Stimulated activated effector memory CD8-positive, alpha-beta T cell treated with anti-CD3 and anti-CD28 coated beads, Interleukin-12 subunit alpha, Interleukin-12 subunit beta, amount 100 ng/mL, for 72 hours (primary cell): ENCODE data around the gene RIMS4.

Experiments used
- ATAC-seq: fragments of 150-1000 bp; cut with Tn5 transposase; 2 replicates; pipeline ENCODE4 v1.10.0; 2021
- DNase-seq, 2 donors: peaks; one replicate each; pipeline ENCODE4 v3.0.0; 2021 to 2022; ENCODE audit warnings: low spot score in 2 of 2
- H3K27ac Mint-ChIP-seq: one replicate; pipeline ENCODE4 v1.8.0; 2022; ENCODE audit warnings: mild to moderate bottlenecking, mixed read lengths
- H3K36me3 Mint-ChIP-seq: one replicate; pipeline ENCODE4 v1.8.0; 2022; ENCODE audit warnings: mild to moderate bottlenecking, mixed read lengths
- H3K4me1 Mint-ChIP-seq: one replicate; pipeline ENCODE4 v1.8.0; 2022; ENCODE audit warnings: mixed read lengths
- H3K4me3 Mint-ChIP-seq: one replicate; pipeline ENCODE4 v1.8.0; 2022; ENCODE audit warnings: mild to moderate bottlenecking, mixed read lengths
- H3K9me3 Mint-ChIP-seq: one replicate; pipeline ENCODE4 v1.8.0; 2022; ENCODE audit warnings: mixed read lengths

The RIMS4 gene

DNA sequence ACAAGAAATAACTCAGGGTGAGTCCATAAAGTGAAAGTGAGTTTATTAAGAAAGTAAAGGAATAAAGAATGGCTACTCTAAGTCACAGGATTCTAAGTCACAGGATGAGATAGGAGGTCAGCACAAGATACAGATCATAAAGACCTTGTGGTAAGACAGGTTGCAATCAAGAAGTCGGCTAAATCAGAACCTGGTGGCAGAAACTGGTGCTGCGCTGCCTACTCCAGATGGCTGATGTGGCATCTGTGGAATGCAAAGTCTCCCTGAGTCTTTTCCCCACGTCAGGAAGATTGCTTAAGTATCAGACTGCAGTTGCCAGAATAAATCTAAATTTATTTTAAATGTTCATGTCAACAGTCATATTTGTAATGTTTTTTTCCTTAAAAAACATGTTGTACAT lies 75.4 kb downstream of the RIMS4 start:
- H3K4me1 Mint-ChIP-seq, result peaks cover 19% of the 10 kb centered on the region
- ATAC-seq (no peak), DNase-seq (no peak)
- H3K27ac Mint-ChIP-seq, result no peak overlapping the region
- no peak overlapping the region for H3K4me3 Mint-ChIP-seq
- no peaks in the 10 kb centered on the region for H3K36me3 Mint-ChIP-seq
- H3K9me3 Mint-ChIP-seq, result peaks cover 3% of the 10 kb centered on the region

DNA sequence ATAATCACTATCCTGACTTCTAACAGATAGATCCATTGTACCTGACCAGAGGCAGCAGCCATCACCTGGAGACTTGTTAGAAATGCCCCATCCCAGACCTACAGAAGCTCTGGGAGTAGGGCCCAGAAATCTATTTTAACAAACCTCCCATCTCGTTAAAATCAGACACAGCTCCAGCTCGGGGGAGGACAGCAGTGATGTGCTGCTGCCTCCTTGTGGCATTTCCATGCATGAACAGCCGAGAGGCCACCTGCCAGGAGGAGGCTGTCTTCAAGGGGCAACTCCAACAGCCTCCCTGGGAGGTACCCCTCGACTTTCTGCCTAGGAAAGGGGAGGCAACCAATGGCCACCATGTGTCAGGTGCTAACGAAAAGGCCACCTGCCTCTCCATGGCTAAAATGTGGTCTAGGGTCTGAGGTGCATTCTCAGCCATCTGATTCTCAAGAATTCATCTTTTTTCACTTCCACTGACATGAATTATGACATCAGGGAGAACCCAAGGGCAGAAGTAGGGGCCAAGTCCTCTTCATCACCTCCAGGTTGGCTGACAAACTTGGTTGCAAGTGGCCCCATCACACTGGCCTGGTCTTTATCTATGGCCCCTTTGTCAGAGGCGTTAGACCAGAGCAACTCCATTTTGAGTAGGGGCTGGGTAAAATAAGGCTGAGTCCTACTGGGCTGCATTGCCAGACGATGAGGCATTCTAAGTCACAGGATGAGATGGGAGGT lies 76.8 kb downstream of the RIMS4 start:
- ATAC-seq, result peak; percentile 76
- peaks cover 19% of the 10 kb centered on the region for H3K4me1 Mint-ChIP-seq
- peaks cover 3% of the 10 kb centered on the region for H3K9me3 Mint-ChIP-seq
- peak; percentile 29 to 75 for DNase-seq
- H3K27ac Mint-ChIP-seq, result no peak overlapping the region
- H3K4me3 Mint-ChIP-seq, result no peak overlapping the region
- no peaks in the 10 kb centered on the region for H3K36me3 Mint-ChIP-seq

DNA sequence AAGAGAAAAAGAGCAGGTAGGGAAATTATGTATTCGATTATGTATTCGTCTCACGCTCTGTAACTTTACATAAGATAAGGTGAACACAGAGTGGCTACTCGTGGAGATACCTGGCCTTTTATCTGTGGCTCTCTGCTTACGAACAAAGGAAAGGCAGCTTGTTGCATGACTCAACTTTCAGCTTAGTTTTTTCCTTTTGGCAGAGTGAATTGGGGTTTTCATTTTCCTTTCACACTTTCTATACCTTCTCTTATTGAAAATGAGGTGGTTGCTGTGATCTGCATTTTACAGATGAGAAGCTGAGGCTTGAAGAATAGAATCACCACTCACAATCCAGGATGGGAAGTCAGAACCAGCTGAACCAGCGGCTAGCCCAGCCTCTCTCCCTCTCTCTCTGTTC lies 78.0 kb downstream of the RIMS4 start:
- Mint-ChIP-seq H3K36me3 (no peaks in the 10 kb centered on the region), H3K27ac (no peak overlapping the region), H3K9me3 (peaks cover 3% of the 10 kb centered on the region), H3K4me3 (no peak overlapping the region), H3K4me1 (peaks cover 19% of the 10 kb centered on the region)
- DNase-seq (no peak), ATAC-seq (no peak)

DNA sequence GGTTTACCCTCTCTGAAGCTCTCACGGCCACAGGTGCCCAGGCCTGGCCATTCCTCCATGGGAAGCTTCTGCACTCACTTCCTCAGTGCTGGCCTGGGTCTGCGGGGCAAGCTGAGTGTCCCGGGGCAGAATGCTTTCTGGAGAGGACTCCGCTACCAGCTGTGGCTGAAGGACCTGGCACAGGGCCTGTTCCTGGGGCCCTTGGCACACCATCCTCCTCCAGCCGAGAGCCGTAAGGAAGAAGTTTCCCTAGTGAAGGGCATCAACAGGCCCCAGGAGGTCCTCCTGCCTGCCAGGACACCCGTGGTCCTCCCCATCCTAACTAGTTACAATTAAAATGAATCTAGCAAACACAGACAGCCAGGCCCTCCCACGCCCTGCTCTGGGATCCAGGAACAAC lies 78.7 kb downstream of the RIMS4 start:
- H3K36me3 Mint-ChIP-seq, result no peaks in the 10 kb centered on the region
- H3K4me3 Mint-ChIP-seq, result no peak overlapping the region
- H3K4me1 Mint-ChIP-seq, result peaks cover 15% of the 10 kb centered on the region
- no peak for ATAC-seq
- no peak for DNase-seq
- H3K27ac Mint-ChIP-seq, result no peak overlapping the region
- peaks cover 3% of the 10 kb centered on the region for H3K9me3 Mint-ChIP-seq

DNA sequence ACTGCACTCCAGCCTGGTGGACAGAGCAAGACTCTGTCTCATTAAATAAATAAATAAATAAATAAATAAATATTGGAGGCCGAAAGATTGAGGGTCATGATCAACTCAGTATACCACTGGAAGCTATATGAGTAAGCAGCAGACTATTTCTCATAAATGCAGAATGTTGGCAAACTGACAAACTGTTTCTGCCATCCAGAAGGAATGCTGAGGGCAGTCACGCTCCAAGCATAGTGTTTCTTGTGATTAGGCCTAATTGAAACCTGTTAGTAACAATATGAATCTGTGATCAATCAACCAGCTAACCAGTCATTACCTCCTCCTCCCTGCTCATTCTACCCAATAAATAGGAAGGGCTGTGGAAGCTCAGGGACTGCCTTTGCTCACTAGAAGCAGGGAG lies 79.9 kb downstream of the RIMS4 start:
- DNase-seq, result no peak
- H3K36me3 Mint-ChIP-seq, result no peaks in the 10 kb centered on the region
- no peaks in the 10 kb centered on the region for H3K9me3 Mint-ChIP-seq
- H3K27ac Mint-ChIP-seq, result no peak overlapping the region
- H3K4me1 Mint-ChIP-seq, result peaks cover 7% of the 10 kb centered on the region
- ATAC-seq, result no peak
- no peak overlapping the region for H3K4me3 Mint-ChIP-seq

DNA sequence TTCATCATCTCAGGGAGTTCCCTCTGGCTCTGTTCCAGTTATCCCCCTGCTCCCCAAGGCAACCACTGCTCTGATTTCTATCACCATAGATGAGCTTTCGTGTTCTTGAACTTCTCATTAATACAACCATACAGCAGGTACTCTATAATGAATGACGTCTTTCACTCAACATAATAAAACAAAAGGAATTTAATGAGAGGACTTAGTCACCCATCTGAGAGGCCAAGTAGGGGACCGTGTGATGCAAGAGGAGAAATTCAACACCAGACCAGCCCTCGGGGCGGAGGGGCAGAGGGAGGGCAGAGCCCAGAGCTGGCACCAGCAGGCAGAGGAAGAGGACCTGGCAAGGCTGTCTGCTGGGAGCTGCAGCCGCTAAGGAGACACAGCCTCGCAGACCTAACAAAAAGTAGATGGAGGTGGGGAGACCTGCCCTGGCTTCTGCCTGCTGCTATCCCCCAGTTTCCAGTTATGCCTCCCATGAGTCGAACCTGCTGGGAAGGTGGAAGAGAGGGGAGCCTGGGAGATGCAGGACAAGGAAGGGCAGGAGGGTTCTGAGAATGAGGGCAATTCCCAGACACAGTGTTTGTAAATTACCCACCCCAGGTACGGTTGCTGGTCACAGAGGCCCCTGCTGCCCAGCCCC lies 81.4 kb downstream of the RIMS4 start:
- Mint-ChIP-seq H3K27ac (no peak overlapping the region), H3K4me3 (no peak overlapping the region), H3K4me1 (peaks cover 7% of the 10 kb centered on the region), H3K36me3 (no peaks in the 10 kb centered on the region), H3K9me3 (no peaks in the 10 kb centered on the region)
- ATAC-seq (no peak), DNase-seq (no peak)

DNA sequence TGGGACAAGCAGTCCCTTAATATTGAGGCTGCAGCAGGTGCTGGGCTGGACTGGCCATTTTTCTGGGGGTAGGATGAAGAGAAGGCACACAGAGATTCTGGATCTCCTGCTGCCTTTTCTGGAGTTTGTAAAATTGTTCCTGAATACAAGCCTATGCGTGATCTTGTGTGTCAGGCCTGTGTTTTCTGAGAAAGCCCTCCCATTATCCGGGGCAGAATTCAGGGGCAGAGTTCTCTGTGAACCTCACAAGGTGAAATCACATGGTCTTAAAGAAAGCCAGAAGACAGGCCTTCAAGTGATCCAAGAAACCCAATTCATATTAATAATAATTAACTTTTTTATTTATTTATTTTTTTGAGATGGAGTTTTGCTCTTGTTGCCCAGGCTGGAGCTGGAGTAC lies 82.7 kb downstream of the RIMS4 start:
- Mint-ChIP-seq H3K9me3 (no peaks in the 10 kb centered on the region), H3K4me3 (no peak overlapping the region), H3K4me1 (no peaks in the 10 kb centered on the region), H3K36me3 (no peaks in the 10 kb centered on the region), H3K27ac (no peak overlapping the region)
- ATAC-seq, result no peak
- no peak for DNase-seq

DNA sequence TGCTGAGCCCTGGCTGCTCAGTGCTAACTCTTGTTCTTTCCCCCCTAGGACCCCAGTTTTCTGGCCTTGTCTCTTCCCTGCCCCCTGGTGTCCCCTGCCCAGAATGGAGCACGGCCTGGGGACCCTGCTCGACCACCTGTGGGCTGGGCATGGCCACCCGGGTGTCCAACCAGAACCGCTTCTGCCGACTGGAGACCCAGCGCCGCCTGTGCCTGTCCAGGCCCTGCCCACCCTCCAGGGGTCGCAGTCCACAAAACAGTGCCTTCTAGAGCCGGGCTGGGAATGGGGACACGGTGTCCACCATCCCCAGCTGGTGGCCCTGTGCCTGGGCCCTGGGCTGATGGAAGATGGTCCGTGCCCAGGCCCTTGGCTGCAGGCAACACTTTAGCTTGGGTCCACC lies 83.3 kb downstream of the RIMS4 start:
- H3K27ac Mint-ChIP-seq, result no peak overlapping the region
- no peak overlapping the region for H3K4me3 Mint-ChIP-seq
- ATAC-seq (no peak), DNase-seq (no peak)
- no peaks in the 10 kb centered on the region for H3K9me3 Mint-ChIP-seq
- H3K36me3 Mint-ChIP-seq, result no peaks in the 10 kb centered on the region
- no peaks in the 10 kb centered on the region for H3K4me1 Mint-ChIP-seq

DNA sequence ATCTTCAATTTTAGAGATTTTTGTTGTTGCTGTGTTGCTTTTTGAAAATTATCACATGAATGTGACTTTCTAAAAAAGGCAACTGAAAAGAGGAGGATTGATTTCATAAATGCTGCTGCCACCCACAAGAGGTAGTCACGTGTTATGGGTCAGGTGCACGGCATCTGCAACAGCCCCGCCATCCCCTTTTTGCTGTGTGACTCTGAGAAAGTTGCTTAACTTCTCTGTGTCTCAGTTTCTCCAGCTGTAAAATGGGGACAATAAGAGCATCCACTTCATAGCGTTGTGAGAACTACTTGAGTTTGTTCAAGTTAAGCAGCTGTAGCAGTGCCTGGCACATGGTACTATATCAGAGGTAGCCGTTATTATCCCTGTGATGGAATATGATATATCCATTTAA lies 84.5 kb downstream of the RIMS4 start:
- Mint-ChIP-seq H3K36me3 (no peaks in the 10 kb centered on the region), H3K27ac (no peak overlapping the region), H3K4me1 (no peaks in the 10 kb centered on the region), H3K4me3 (no peak overlapping the region), H3K9me3 (no peaks in the 10 kb centered on the region)
- DNase-seq (no peak), ATAC-seq (no peak)

DNA sequence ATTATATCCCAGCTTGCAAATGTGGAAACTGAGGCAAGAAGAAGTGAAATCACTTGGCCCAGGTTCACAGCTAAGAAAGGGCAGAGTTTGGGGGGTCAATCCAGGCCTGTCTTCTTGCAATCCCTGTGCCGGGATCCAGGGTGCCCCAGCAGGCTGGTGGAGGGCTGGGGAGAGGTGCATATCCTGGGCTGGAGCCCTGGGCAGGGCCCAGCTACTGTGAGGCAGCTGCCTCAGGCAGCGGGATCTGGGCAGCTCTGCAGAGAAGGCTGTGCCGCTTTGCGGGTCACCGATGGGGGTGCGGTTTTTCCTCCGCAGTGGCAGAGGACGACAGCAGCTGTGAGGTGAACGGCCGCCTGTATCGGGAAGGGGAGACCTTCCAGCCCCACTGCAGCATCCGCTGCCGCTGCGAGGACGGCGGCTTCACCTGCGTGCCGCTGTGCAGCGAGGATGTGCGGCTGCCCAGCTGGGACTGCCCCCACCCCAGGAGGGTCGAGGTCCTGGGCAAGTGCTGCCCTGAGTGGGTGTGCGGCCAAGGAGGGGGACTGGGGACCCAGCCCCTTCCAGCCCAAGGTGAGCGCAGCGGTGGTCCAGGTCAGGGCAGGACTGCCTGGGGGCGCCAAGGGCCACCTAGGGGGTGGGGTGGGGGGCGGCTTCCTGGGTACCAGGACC lies 85.8 kb downstream of the RIMS4 start:
- Mint-ChIP-seq H3K9me3 (no peaks in the 10 kb centered on the region), H3K4me3 (no peak overlapping the region), H3K36me3 (no peaks in the 10 kb centered on the region), H3K4me1 (no peaks in the 10 kb centered on the region), H3K27ac (no peak overlapping the region)
- DNase-seq (no peak), ATAC-seq (no peak)

DNA sequence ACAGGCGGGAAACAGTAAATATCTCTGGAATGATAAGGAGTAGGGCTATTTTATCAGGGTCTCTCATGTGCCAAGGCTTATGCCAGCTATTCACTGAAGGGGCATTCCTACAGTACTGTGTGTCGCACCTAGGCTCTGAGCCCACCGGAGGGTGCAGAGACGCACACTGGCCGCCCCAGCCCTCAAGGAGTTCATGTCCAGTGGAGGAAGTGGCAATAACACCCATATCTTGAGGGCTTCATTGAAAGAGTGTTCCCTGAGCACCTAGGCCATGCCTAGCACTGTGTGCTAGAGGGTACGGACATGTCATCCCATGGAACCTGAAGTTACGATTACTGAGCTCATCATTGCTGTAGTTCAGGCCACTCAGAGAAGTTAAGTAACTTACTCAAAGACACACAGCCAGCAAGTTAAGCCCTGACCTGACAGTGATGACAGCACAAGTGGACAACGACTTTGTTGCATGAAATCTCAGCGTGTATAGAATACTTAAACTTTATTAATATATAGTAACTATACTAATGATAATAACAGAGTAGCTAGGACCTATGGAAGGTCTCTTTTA lies 86.5 kb downstream of the RIMS4 start:
- no peaks in the 10 kb centered on the region for H3K9me3 Mint-ChIP-seq
- DNase-seq (no peak), ATAC-seq (no peak)
- no peaks in the 10 kb centered on the region for H3K36me3 Mint-ChIP-seq
- no peak overlapping the region for H3K4me3 Mint-ChIP-seq
- no peaks in the 10 kb centered on the region for H3K4me1 Mint-ChIP-seq
- no peak overlapping the region for H3K27ac Mint-ChIP-seq

DNA sequence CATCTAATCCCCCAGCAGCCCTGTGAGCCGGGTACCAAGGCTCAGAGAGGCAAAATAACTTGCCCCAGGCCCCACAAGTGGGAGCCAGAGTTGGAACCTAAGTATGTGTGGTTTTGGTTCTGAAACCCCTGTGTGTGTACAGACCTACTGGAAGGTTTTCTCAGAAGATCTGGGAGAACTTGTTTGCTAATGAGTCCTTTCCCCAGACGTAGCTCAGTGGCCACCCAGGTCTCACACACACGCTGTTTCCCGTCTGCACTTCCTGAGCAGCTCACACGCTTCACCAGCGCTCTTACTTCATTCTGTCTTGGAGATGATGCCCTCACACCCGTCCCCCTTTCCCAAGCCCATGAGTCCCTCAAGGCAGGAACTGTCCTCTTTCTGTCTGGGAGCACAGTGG lies 87.0 kb downstream of the RIMS4 start:
- Mint-ChIP-seq H3K4me3 (no peak overlapping the region), H3K36me3 (no peaks in the 10 kb centered on the region), H3K9me3 (no peaks in the 10 kb centered on the region), H3K4me1 (no peaks in the 10 kb centered on the region), H3K27ac (no peak overlapping the region)
- ATAC-seq, result no peak
- no peak for DNase-seq

DNA sequence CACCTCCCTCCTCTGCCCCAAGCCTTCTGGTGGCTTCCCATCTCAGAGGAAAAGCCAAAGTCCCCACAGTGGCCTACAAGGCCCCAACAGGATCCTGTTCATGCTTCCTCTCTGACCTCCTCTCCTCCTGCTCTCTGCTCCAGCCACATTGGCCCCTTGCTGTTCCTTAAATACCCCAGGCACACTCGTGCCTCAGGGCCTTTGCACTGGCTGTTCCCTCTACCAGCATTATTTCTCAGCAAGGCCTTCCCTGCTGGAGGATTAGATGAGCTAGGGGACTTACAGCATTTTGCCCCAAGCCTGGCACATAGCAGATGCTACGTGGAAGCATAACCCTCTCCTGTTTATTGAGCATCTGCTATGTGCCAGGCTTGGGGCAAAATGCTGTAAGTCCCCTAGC lies 87.4 kb downstream of the RIMS4 start:
- DNase-seq (no peak), ATAC-seq (no peak)
- no peaks in the 10 kb centered on the region for H3K9me3 Mint-ChIP-seq
- peak overlapping the region; percentile 63 for H3K27ac Mint-ChIP-seq
- no peaks in the 10 kb centered on the region for H3K36me3 Mint-ChIP-seq
- H3K4me1 Mint-ChIP-seq, result no peaks in the 10 kb centered on the region
- no peak overlapping the region for H3K4me3 Mint-ChIP-seq

DNA sequence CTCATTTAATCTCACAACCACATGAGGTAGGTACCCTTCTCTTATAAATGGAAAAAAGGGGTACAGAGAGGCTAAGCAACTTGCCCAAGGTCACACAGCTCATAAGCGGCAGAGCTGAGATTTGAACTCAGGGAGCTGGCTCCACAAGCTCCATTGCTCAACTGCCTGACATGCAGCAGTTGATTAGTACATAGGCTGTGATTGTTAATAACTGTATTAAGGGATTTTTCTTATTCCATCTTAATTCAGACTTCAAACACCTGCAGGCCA lies 88.6 kb downstream of the RIMS4 start:
- DNase-seq (no peak), ATAC-seq (no peak)
- Mint-ChIP-seq H3K4me1 (no peaks in the 10 kb centered on the region), H3K27ac (no peak overlapping the region), H3K36me3 (no peaks in the 10 kb centered on the region), H3K4me3 (no peak overlapping the region), H3K9me3 (no peaks in the 10 kb centered on the region)

DNA sequence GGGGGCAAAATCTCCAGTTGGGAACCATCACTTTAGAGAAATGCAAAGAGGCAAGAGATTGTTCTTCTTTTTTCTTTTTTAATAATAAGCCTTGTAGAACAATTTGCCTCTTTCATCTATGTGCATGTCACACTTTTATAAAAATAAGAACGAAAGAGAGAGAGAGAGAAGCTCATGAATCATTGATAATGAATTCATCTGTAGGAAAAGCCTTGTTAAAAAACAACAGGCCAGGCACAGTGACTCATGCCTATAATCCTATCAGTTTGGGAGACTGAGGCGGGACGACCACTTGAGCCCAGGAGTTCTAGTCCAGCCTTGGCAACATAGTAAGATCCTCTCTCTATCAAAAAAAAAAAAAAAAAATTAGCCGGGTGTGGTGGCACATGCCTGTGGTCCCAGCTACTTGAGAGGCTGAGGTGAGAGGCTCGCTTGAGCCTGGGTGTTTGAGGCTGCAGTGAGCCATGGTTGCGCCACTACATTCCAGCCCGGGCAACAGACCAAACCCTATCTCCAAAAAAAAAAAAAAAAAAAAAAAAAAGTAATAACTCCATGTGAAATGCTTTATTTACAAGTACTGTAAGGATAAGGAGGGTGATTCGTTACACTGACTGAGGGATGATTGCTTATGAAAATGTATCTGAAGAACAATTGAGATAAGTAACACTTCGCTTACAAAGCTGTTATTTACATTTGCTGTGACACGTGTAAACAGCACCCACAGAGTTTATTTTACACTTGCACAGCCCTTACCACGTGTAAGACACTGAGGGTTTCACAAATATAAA lies 89.2 kb downstream of the RIMS4 start:
- Mint-ChIP-seq H3K4me1 (no peaks in the 10 kb centered on the region), H3K36me3 (no peaks in the 10 kb centered on the region), H3K9me3 (no peaks in the 10 kb centered on the region), H3K4me3 (no peak overlapping the region), H3K27ac (no peak overlapping the region)
- DNase-seq (no peak), ATAC-seq (no peak)
